ENCODE measurements around the gene IVD.

Gene IVD

DNA sequence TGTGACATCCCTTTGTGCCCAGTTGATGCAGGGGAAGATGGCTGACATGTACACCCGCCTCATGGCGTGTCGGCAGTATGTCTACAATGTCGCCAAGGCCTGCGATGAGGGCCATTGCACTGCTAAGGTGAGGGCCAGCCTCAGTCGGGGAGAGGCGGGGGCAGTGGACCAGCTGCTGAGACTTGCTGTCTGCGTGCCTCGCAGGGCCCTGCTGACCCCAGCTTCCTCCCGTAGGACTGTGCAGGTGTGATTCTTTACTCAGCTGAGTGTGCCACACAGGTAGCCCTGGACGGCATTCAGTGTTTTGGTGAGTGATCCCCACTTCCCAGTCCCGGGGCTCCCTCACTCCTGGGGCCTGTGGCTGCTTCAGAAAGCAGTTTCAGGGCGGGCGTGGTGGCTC is 10.5 kb downstream of the IVD start:
- DNase-seq = no peak

DNA sequence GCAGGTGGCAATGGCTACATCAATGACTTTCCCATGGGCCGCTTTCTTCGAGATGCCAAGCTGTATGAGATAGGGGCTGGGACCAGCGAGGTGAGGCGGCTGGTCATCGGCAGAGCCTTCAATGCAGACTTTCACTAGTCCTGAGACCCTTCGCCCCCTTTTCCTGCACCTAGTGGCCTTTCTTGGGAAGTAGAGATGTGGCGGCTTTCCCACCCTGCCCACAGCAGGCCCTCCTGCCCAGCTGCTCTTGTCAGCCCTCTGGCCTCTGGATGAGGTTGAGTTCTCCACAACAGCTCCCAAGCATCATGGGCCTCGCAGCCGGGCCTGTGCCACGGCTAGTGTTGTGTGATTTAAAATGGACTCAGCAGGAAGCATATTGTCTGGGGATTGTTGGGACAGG is 12.5 kb downstream of the IVD start:
- DNase-seq = no peak

DNA sequence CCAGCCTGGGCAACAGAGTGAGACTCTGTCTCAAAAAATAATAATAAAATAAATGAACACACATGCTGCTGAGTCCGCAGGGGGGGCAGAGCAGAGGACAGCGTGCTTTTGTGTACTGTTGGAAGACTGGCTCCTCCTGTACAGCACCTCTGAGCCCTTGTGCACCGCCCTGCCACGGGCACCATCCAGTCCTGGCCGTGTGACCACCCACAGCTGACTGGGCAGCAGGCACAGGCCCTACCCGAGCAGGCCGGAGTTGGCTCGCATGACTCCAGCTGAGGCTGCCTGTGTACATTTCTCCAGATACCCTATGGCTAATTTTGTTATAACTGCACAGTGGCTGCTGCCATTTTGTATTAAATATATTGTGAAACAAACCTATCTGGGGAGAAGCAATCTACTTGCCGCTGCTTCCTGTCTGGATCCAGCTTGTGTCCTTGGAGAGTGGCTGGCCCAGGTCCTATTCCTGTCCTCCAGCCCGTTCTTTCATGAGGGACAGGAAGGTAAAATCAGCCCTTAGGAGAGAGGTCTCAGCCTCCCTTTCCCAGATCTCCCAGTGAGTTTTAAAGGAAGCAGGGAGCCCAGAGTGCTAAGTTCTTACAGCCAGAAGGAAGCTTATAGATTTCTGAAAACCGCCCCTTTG is 14.6 kb downstream of the IVD start:
- no peak for DNase-seq

DNA sequence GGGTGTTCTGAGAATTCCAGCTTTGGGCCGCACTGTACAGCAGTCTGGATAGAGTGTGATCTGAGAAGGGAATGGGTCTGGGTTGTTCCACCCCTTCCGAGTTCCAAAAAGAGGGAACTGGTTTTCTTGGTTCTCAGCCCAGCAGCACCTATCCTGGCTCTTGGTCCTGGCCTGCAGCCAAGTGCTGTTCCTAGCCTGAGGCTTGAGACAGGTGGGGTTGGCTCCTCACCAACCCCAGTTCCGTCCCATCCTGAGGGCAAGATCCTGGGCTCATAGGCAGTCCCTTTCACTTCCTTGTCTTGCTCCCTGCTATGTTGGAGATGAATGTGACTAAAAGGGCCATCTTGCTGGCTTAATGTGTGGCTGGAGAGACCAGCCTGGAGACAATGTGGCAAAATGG is 15.2 kb downstream of the IVD start:
- no peak for DNase-seq

DNA sequence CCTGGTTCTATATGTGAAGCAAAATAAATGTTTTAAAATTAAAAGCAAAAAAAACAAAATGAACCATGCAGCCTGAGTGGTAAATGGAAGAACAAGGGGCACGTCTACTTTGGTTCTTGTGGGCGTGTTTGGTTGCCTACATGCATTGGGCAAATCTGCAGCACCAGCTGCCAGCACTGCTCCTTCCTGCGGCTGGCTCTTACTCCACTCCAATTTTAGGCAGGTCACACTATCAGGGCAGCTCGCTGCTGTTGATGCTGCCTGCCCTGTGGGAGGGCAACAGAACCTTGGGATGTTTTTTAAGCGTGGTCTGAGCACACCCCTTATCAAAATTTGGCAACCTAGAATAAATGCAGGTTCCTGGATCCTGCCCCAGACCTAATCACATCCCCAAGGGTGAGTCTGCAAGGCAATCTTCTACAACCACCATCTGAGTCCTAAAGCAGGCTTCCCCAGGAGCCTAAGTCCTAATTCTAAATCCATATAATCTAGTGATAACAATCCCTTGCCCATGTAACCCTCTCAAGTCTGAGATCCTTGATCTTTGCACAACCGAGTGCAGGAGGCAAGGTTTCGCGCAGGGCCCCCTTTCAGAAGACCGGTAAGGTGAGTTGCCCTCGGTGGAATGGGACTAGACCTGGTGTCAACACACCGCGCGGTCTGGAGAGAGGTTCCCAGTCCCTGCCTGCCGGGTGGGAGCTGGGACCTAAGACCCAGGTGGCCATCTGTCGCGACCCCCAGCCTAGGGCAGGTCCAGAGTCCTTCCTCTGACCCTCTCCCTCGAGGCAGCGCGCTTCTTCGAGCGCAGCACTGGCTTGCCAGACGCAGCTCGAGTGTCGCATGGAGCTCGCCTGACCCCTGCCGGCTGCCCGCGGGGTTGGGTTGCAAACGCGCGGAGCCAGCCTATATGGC is 15.9 kb downstream of the IVD start:
- peak; percentile 74 for DNase-seq

DNA sequence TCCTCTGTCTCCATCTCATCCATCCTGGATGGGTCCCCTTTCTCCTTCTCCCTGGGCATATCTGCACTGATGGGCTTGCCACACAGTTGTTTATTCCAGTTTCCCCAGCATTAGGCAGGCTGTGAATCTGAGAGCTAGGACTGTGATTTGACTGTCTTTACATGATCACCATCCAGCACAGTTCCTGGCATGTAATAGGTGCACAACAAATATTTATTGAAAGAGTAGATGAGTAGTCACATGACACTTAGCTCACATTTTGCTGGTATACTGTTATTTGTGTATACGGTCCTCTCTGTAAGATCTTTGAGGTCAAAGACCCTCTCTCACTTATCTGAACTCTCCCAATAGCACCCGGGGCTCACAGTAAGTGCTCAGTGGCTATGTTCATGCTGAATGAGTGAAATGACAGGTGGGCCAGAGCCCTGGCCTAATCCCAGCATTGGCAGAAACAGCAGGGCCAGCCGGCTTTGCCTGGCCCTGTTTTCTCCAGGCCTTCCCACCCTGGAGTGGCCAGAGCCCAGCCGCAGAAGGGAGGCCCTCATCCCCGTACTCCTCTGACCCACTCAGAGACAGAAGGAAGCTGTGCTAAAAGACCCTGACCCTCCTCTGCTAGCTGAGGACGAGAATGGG is 19.0 kb downstream of the IVD start:
- DNase-seq = no peak

DNA sequence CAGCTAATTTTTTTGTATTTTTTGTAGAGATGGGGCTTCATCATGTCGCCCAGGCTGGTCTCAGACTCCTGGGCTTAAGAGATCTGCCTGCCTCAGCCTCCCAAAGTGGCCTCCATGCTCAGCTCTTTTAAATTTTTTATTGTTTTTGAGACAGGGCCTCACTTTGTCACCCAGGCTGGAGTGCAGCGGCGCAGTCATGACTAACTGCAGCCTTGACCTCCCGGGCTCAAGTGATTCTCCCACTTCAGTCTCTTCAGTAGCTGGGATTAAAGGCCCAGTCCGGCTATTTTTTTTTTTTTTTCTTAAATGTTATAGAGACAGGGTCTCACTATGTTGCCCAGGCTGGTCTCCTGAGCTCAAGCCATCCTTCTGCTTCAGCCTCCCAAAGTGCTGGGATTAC is 20.1 kb downstream of the IVD start:
- no peak for DNase-seq

DNA sequence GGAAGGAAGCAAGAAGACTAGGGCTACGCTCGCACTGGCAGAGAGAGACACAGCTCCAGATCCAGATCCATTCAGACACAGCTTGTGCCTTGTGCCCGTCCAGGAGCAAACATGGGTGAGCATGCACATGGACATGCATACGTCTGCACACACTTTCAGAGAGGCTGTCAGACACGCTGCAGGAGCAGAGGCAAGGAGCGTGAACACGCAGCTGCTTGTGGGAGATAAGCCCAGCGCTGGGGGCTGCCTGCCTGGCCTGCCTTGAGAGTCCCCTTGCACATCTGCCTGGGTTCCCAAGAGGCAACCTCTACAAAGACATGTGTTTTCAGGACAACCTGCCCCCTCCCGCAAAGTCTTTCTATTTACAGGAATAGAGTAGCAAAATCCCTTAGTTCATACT is 21.6 kb downstream of the IVD start:
- no peak for DNase-seq

DNA sequence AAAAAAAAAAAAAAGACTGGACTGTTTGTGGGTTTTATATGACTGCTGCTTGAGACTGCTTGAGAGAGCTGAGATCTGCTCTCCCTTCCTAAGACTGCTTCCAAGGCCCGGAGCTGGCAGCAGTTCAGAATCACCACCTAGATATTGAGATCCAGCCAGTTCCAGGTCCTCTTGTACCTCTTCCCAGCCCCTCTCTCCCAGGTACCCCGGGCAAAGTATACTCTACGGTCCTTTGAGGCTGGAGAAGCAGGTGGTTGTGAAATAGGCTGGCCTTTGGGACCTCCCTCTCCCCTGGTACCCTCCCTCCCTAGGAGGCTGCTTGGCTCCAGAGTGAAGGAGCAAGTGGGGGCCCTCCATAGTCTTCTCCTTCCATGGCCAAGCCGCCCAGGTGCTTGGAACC is 22.6 kb downstream of the IVD start:
- no peak for DNase-seq

DNA sequence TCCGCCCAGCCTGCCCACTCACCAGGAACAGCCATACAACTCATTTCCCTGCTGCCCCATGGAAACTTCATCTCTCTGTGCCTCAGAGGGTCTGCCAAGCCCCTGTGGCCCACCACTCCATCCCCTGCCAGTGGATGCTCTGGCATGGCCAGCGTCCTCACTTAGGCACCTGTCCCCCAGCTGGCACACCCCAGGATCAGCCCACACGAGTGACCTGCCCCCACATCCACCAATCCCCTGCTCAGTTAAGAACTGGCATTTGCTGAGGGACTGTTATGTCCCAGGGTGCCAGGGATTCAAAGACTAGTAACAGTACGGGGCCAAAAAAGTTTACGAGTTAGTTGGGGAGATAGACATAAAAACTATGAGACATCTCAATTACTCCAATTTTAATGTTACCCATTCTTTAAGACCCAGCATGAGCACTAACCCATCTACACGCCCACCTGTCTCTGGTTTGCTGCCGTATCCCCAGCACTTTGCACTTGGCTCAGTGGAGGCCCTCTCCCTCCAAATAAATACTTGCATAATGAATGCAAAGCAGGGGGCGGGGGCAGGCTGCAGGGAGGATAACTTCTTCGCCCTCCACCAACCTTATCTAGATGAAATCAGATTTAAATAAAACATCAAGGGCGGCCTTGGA is 23.6 kb downstream of the IVD start:
- no peak for DNase-seq

DNA sequence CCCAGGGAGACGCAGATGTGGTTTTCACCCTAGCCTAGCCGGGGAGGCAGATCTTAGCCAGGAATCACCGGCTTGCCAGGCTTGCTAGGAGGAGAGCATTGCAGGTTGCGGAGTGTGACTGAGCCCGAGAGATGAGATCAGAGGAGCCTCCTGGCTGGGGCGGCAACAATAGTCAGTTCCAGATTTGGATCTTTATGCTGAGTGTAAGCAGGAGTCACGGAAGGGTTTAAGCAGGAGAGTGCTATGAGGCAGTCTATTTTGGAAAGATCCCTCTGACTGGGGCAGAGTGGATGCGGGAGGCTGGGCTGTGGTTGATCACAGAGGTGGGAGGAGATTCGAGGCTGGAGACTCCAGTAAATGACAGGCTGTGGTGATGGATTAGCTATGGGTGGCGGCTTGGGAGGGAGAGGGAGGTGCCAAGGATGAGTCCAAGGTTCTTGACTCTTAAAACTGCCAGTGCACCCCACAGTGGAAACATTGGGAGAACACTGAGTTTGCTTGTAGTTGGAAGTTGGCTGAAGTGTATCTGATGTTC is 24.7 kb downstream of the IVD start:
- no peak for DNase-seq

DNA sequence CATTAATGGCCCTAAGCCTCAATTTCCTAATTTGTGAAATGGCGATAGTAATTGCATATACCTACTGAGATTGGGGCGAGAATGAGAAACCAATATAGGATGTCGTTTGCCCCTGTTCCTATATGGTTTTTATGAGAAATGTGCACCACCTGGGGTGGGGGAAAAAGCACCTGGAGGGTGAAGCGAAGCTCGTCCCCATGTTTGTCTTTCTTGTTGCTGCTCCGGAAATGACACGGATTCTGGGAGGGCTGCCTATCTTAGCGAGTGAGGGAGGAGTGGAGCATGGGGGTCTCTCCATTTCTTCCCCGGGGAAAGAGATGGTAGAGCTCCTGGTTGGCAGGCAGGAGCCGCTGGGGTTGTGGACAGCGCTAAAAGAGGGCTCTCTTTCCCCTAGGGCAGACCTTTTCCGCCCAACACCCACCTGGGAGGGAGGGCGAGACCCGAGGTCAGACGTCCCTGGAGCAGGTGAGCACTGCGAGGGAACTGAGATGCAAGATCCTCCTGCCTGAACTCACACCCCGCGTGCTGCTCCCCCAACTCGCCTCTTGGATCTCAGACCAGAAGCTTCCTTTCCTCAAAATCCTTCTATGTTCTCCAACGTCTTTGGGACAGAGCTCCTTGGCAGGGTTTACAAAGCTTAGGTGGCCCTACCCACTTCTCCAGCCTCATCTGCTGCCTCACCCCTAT is 29.6 kb downstream of the IVD start:
- DNase-seq = no peak

DNA sequence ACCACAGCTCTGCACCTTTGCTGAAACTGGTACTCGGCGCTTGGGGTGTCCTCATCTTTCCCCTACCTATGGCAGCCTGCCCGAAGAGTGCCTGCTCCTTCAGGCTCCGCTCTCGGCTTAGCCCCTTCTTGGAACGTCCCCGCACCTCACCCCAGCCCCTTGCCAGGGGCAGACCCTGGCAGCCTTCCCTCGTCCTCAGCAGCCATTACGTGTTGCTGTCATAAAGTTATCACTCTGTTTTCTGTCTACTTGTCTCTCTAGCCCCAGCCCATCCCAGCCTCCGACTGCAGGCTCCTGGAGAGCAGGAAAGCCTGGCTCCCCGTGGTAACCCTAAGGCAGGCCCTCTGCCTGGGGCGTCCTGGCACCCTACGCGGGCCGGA is 30.1 kb downstream of the IVD start:
- DNase-seq = no peak

DNA sequence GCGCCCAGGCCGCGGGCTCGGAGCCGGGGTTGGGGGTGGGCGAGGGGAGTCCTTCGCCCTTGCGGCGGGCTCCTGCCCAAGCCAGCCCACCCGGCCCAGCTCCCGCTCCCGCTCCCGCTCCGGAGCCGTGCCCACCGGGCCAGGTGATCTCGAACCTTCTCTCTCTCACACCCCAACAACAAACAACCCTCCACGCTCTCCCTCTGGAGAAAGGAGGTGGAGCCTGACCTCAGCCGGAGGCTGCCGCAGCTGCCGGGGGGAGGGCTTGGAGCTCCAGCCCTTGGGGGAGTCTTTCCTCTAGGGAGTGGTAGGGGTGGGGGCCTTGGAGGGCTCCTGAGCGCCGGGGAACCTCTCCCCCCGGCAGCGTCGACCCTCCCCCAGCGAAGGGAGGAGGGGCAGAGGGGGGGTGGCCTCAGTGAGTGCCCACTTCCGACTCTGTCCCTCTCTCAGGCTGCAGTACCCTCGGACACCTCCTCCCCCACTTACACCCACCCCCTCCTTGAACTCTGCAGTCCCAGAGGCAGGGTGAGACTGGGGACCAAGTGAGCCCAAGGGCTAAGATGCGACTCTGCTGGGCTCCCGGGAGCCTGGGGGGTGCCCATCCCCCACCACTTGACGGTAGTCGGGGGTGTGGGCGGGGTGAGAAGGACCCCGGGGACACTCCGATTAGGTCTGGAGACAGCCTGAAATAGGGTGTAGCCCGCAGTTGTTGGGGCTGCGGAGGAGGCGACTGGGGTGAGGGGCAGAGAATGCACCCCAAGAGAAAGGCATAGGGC is 30.7 kb downstream of the IVD start:
- DNase-seq = peak; percentile 47

DNA sequence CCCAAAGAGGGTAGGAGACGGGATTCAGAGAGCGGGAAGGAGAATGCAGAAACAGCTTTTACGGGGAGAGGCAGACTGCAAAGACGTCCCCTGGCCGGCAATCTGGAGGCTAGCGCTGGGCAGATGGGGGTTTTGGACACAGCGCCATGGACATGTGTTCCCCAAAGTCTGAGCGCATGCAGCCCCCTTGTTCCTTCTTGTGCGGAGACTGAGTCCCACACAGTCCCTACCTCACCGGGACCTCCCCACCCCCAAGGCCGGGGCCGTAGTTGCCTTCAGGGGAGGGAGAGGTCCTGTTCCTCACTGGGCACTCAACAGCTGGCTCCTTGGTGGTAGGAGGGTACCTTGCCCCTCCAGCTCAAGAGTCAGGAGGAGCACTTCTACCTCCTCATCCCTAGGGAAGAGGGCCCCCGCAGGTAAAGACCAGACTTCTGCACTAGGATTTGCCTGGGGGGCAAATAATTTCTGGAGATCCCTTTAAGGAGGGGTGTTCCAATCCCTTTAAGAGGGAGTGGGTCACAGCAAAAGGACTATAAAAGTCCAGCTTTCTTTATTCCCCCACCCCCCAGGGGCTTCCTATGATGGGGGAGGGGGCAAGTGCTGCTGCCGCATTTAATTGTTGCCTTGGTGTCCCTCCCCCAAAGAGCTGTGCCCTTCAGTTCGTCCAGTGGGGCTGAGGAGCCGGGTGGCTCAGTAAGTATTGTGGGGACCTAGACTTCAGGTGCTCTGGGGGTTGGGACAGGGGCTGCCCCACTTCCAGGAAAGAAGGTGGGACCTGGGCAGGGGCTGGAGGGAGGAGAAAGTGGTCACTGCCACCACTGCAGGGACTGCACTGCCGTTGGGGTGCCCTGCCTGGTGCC is 31.5 kb downstream of the IVD start:
- no peak for DNase-seq

DNA sequence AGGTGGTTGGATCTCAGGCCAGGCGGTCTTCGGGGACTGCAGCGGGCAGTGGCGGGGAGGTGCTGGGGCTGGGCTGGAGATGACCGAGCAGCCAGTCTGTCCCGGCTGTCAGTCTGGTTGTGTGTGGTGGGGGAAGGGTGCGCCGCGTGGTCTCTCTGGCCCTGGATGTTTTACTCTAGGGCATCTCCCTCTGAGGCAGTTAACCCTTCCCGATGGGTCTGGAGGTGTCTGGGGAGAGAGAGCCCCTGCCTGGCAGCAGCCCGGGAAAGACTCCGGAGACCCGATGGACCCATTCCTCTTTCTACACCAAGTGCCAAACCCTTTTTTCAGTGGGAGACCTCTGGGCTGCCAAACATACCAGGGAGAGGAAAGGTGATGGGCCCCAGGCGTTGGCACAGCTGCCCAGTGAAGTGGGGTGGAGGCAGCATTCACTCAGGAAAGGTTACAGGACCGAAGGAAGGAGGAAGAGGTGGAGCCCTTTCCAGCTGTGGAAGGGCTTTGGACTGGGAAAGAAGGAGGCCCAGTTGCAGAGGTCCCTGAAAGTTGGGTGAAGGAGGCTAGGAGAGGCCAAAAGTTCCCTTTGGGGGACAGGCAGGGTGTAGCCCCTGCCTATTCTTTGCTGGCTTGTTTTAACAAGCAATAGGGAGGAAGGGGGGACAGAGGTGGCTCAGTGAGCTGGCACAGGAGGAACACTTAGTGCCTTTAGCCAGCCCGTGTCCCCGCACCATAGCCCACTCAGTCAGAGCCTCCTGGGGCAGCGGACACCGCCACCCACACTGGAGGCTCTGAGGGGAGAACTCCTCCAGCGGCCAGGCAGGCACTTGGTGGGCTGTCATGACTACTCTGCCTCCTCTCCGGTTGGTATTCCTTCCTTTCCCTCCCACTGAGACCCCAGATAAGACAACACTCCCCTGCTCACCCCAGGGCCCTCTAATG is 32.4 kb downstream of the IVD start:
- DNase-seq = no peak

DNA sequence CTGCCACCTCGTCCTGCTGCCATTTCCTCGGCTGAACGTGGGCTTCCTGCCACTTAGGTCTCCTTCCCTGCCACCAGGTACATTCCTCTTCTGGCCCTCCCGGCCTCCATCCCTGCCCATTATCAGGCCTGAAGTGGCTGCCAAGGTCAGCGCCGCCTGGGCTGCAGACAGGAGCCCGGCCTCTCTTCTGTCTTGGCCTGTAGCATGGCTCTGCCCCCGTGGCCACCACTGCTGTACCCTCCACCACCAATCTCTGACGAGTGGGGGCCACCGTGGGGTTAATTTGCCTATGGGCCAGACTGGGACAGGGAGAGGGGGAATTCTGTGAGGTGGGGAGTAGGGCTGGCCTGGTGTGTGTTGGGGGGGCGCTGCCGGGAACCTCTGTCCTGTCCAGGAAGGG is 33.1 kb downstream of the IVD start:
- no peak for DNase-seq

DNA sequence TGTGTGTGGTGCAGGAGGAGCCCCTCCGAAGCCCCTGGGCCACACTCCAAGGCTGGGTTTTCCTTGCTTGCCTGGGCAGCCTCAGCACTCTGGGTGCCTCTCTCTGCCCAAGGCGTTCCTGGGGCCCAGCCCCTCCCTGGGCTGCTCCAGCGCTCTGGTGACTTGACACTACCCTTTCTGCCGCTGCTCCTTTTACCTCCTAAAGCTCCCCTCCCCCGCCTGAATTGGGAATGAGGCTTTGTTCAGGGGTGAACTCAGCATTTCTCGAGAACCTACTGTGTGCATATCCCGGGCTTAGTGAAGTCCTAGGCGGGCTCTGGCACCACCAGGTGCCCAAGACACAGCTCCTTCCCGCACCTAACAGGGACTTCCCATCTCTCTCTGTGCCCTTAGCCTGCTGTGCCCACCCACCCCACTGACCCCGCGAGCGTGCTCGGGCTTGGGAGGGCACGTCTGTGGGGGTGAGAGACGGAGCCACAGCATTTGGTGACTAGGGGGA is 33.9 kb downstream of the IVD start:
- no peak for DNase-seq

DNA sequence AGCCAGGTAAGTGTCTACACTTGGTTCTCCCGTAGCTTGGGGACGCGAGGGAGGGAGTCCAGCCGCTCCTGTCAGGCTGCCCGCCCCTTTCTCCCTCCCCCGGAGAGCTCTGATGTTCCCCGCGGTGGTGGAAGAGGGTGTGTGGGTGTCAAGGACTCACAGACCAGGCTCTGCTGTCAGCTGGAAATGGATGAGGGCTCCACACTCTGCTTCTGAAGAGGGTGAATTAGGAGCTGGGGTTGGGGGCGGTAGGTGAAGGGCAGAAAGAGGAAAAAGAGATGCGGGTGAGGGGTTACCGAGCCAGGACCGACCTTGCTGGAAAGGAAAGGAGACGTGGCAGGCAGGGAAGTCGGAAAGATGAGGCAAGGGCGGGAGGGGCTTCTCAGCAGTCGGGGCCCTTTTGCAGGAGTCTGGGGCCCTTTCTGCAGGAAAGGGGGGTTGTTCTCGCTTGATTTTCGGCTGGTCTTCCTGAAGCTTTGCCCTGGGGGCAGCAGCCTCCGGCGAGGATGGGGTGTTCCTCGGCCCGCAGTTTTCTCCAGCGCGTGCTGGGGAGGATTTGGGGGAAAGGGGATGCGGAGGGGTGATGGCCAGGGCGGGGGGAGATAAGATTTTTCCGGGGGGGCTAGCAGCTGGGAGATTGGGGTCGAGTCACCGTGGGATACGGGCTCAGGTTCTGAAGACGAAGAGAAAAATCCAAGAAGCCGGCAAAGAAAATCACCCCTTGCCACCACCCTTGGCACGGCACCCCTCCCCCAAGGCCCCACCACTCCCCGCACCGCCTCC is 34.6 kb downstream of the IVD start:
- DNase-seq = peak; percentile 53
